H9 (cell line): ENCODE measurements around the gene DDRGK1. TPM values are rescaled to one million over a fixed set of nuclear protein-coding genes. Genes with fewer than 3 reads are reported as not detected.

ENCODE experiments used
- DNase-seq: peaks from one replicate; pipeline ENCODE4 v3.0.0-alpha.2; 2017
- H2AFZ ChIP-seq: one replicate; pipeline ENCODE4 v1.6.1; 2013; ENCODE audit warnings: mild to moderate bottlenecking, low read length, control low read depth, moderate library complexity
- H2AK5ac ChIP-seq: 2 replicates; pipeline ENCODE4 v1.6.1; 2013; ENCODE audit warnings: low read length, control low read depth, mixed read lengths; ENCODE audit not compliant: insufficient read length
- H2BK120ac ChIP-seq: one replicate; pipeline ENCODE4 v1.6.1; 2013; ENCODE audit warnings: low read depth, mild to moderate bottlenecking, low read length, control low read depth, inconsistent platforms; ENCODE audit not compliant: poor library complexity, severe bottlenecking
- H2BK12ac ChIP-seq: 2 replicates; pipeline ENCODE4 v1.6.1; 2013; ENCODE audit warnings: low read length, control low read depth, mixed read lengths, low read depth; ENCODE audit not compliant: insufficient read length
- H2BK15ac ChIP-seq: 2 replicates; pipeline ENCODE4 v1.6.1; 2013; ENCODE audit warnings: low read depth, low read length, control low read depth
- H2BK20ac ChIP-seq: one replicate; pipeline ENCODE4 v1.6.1; 2013; ENCODE audit warnings: low read depth, mild to moderate bottlenecking, low read length, control low read depth, inconsistent platforms; ENCODE audit not compliant: poor library complexity, severe bottlenecking
- H2BK5ac ChIP-seq: 2 replicates; pipeline ENCODE4 v1.6.1; 2013; ENCODE audit warnings: low read length, control low read depth, mixed read lengths; ENCODE audit not compliant: insufficient read length
- H3K14ac ChIP-seq: 2 replicates; pipeline ENCODE4 v1.6.1; 2013; ENCODE audit warnings: low read length, control low read depth; ENCODE audit not compliant: insufficient read depth
- H3K18ac ChIP-seq: 2 replicates; pipeline ENCODE4 v1.6.1; 2013; ENCODE audit warnings: low read depth, mild to moderate bottlenecking, mixed read lengths, low read length, control low read depth; ENCODE audit not compliant: insufficient read length
- H3K23ac ChIP-seq: 2 replicates; pipeline ENCODE4 v1.6.1; 2013; ENCODE audit warnings: low read length, control low read depth, mixed read lengths, low read depth; ENCODE audit not compliant: insufficient read length
- H3K23me2 ChIP-seq: 2 replicates; pipeline ENCODE4 v1.6.1; 2013; ENCODE audit warnings: low read depth, mild to moderate bottlenecking, mixed read lengths, low read length, control low read depth; ENCODE audit not compliant: insufficient read length, poor library complexity, severe bottlenecking
- H3K27ac ChIP-seq: 2 replicates; pipeline ENCODE4 v1.5.1; 2013; ENCODE audit warnings: low read length, control low read depth, mixed read lengths, low read depth; ENCODE audit not compliant: insufficient read length
- H3K27me3 ChIP-seq: 2 replicates; pipeline ENCODE4 v1.6.1; 2013; ENCODE audit warnings: low read length, control low read depth, inconsistent platforms; ENCODE audit not compliant: insufficient read depth
- H3K4ac ChIP-seq: 2 replicates; pipeline ENCODE4 v1.6.1; 2013; ENCODE audit warnings: low read depth, mild to moderate bottlenecking, control low read depth, inconsistent platforms, low read length, moderate library complexity
- H3K4me1 ChIP-seq: 2 replicates; pipeline ENCODE4 v1.6.1; 2013; ENCODE audit warnings: low read length, control low read depth, inconsistent platforms; ENCODE audit not compliant: insufficient read depth
- H3K4me2 ChIP-seq: 2 replicates; pipeline ENCODE4 v1.6.1; 2013; ENCODE audit warnings: low read length, control low read depth, mixed read lengths; ENCODE audit not compliant: insufficient read length, insufficient read depth
- H3K56ac ChIP-seq: 2 replicates; pipeline ENCODE4 v1.6.1; 2013; ENCODE audit warnings: low read depth, mild to moderate bottlenecking, mixed read lengths, low read length, control low read depth; ENCODE audit not compliant: insufficient read length
- H3K79me1 ChIP-seq: 2 replicates; pipeline ENCODE4 v1.6.1; 2013; ENCODE audit warnings: low read depth, mild to moderate bottlenecking, moderate library complexity, low read length, control low read depth, inconsistent platforms; ENCODE audit not compliant: insufficient read depth, poor library complexity, severe bottlenecking
- H3K79me2 ChIP-seq: 2 replicates; pipeline ENCODE4 v1.6.1; 2013; ENCODE audit warnings: low read length, control low read depth, inconsistent platforms; ENCODE audit not compliant: insufficient read depth
- H3K9ac ChIP-seq: 2 replicates; pipeline ENCODE4 v1.6.1; 2013; ENCODE audit warnings: low read length, control low read depth, mixed read lengths; ENCODE audit not compliant: insufficient read length; ENCODE audit errors: extremely low read depth
- H3K9me3 ChIP-seq: one replicate; pipeline ENCODE4 v1.6.1; 2013; ENCODE audit warnings: low read depth, low read length, inconsistent platforms; ENCODE audit not compliant: control insufficient read depth
- H3T11ph ChIP-seq: one replicate; pipeline ENCODE4 v1.6.1; 2013; ENCODE audit warnings: mild to moderate bottlenecking, low read length, control low read depth, inconsistent platforms
- H4K20me1 ChIP-seq: one replicate; pipeline ENCODE4 v1.6.1; 2013; ENCODE audit not compliant: control insufficient read depth, insufficient read length, insufficient read depth
- H4K5ac ChIP-seq: 2 replicates; pipeline ENCODE4 v1.6.1; 2013; ENCODE audit warnings: low read depth, mild to moderate bottlenecking, mixed read lengths, low read length, control low read depth; ENCODE audit not compliant: insufficient read length
- H4K8ac ChIP-seq: replicated peaks from 2 replicates; pipeline ENCODE4 v1.6.1; 2013; ENCODE audit warnings: low read length, control low read depth, mixed read lengths, low read depth; ENCODE audit not compliant: insufficient read length
- H4K91ac ChIP-seq: 2 replicates; pipeline ENCODE4 v1.6.1; 2013; ENCODE audit warnings: low read depth, mild to moderate bottlenecking, moderate library complexity, mixed read lengths, low read length, control low read depth; ENCODE audit not compliant: insufficient read length
- H3K27ac Mint-ChIP-seq, 3 experiments: 2 replicates in 2 of 3; 3 replicates in 1 of 3; pipeline ENCODE4 v1.8.0; 2020 to 2021; ENCODE audit warnings: mixed read lengths in 3 of 3, mild to moderate bottlenecking in 1 of 3, moderate library complexity in 1 of 3
- H3K27me3 Mint-ChIP-seq: 2 replicates; pipeline ENCODE4 v1.8.0; 2021; ENCODE audit warnings: low read depth, mild to moderate bottlenecking, moderate library complexity, mixed read lengths
- H3K36me3 Mint-ChIP-seq, 3 experiments: 2 replicates in 2 of 3; 3 replicates in 1 of 3; pipeline ENCODE4 v1.8.0; 2020 to 2021; ENCODE audit warnings: low read depth in 3 of 3, mixed read lengths in 3 of 3; ENCODE audit not compliant: insufficient read depth in 1 of 3
- H3K4me1 Mint-ChIP-seq, 2 experiments: 2 replicates each; pipeline ENCODE4 v1.8.0; 2020; ENCODE audit warnings: mixed read lengths in 2 of 2
- H3K4me3 Mint-ChIP-seq, 2 experiments: 2 replicates in 1 of 2; 3 replicates in 1 of 2; pipeline ENCODE4 v1.8.0; 2020 to 2021; ENCODE audit warnings: mild to moderate bottlenecking in 2 of 2, mixed read lengths in 2 of 2, moderate library complexity in 1 of 2
- H3K9me3 Mint-ChIP-seq, 2 experiments: 2 replicates in 1 of 2; 3 replicates in 1 of 2; pipeline ENCODE4 v1.8.0; 2020; ENCODE audit warnings: mild to moderate bottlenecking in 2 of 2, mixed read lengths in 2 of 2, moderate library complexity in 1 of 2
- CTCF ChIP-seq: fragments of 200-600 bp; sonication (generic); conservative IDR thresholded peaks from 3 replicates; pipeline ENCODE4 v1.8.0; 2021; ENCODE audit warnings: antibody characterized with exemption, mild to moderate bottlenecking
- WGBS: extraction: QIAGEN DNeasy Blood & Tissue Kit; methylation state at CpG from one replicate; pipeline ENCODE4 v1.1.7; 2013; ENCODE audit warnings: missing lambda C conversion rate, low lambda C conversion rate, mixed read lengths; ENCODE audit not compliant: insufficient read length; ENCODE audit errors: extremely low coverage; 5-methylcytosine and 5-hydroxymethylcytosine counted together
- total RNA-seq: library from RNA; stranded (reverse); gene quantifications from 2 replicates; pipeline ENCODE4 v1.2.1, GENCODE V29; 2021

The DDRGK1 gene
- total RNA-seq, 1 experiment from 2014 or later: 58.1 TPM

- no peak for TF ChIP-seq CTCF
- no peaks in the 10 kb centered on the region for H4K20me1 ChIP-seq
- H3K23ac ChIP-seq: no peak overlapping the region
- H2BK15ac ChIP-seq: no peak overlapping the region
- WGBS: no CpG with 5 or more reads among the region's 6 CpGs
- Mint-ChIP-seq H3K27me3 (no peaks in the 10 kb centered on the region), H3K9me3 (no peaks in the 10 kb centered on the region), H3K4me1 (no peaks in the 10 kb centered on the region), H3K4me3 (no peak overlapping the region), H3K36me3 (peaks cover 18 to 56% (median 23%) of the 10 kb centered on the region in 3 experiments; a peak in 6 of 7 replicates), H3K27ac (peak overlapping the region in 1 of 3 experiments; percentile 85; a peak in 1 of 7 replicates)
- H3K23me2 ChIP-seq: no peaks in the 10 kb centered on the region
- H3K27ac ChIP-seq: no peak overlapping the region
- H3T11ph ChIP-seq: no peak overlapping the region
- no peaks in the 10 kb centered on the region for H3K9me3 ChIP-seq
- H3K56ac ChIP-seq: no peak overlapping the region
- no peak overlapping the region for H2BK120ac ChIP-seq
- no peak overlapping the region for H4K8ac ChIP-seq
- no peak overlapping the region for H2BK5ac ChIP-seq
- no peak overlapping the region for H4K5ac ChIP-seq
- DNase-seq: no peak
- H3K79me2 ChIP-seq: no peaks in the 10 kb centered on the region
- H3K4ac ChIP-seq: no peak overlapping the region
- no peak overlapping the region for H3K18ac ChIP-seq
- H2BK12ac ChIP-seq: no peak overlapping the region
- no peak overlapping the region for H3K9ac ChIP-seq
- H3K4me2 ChIP-seq: no peak overlapping the region
- H2BK20ac ChIP-seq: no peak overlapping the region
- H4K91ac ChIP-seq: no peak overlapping the region
- H3K4me1 ChIP-seq: no peaks in the 10 kb centered on the region
- no peak overlapping the region for H2AK5ac ChIP-seq
- H3K14ac ChIP-seq: no peak overlapping the region
- H2AFZ ChIP-seq: no peak overlapping the region
- no peaks in the 10 kb centered on the region for H3K27me3 ChIP-seq
- H3K79me1 ChIP-seq: no peaks in the 10 kb centered on the region
Observed at GRCh38 chr20:3223651-3223993, 19.1 kb upstream of the DDRGK1 start.
